AG20443 (cell line): ENCODE measurements around the gene MLC1.

Experiments used
- DNase-seq: peaks from one replicate; pipeline ENCODE4 v3.0.0; 2012; ENCODE audit warnings: low spot score, mixed read lengths

MLC1 gene

DNA sequence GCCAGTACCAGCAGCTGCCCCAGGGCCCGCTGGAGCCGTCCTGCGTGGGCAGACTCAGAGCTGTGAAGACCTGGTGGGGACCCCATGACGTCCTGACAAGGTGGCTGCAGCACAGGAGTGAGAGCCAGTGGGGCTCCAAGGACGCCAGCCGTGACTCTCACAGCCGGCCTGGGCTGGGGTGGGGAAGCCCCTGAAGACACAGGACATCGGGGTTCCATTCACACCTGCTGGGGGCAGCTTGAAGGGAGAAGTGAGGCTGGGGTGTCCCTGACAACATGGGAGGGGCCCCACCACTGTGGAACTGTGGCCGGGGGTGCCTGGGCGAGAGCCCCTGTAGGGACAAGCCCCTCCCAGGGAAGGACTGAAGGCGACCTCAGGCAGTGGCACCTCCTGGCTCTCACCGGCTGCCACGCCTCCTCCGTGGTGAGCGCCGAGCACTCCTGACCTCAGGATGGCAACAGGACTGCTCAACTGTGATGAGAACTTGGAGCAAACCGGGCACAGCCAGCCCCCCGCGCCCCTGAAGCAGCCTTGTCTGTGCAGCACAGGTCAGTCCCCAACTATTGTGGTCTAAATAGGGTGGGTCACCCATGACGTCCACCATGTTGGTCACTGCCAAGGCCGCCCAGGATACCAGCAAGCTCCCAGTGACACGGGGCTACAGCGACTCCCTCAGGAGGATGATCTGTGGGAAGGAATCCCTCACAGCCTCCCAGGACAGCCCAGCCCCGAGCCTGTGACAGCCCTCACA lies 49.9 kb downstream of the MLC1 start:
- no peak for DNase-seq

DNA sequence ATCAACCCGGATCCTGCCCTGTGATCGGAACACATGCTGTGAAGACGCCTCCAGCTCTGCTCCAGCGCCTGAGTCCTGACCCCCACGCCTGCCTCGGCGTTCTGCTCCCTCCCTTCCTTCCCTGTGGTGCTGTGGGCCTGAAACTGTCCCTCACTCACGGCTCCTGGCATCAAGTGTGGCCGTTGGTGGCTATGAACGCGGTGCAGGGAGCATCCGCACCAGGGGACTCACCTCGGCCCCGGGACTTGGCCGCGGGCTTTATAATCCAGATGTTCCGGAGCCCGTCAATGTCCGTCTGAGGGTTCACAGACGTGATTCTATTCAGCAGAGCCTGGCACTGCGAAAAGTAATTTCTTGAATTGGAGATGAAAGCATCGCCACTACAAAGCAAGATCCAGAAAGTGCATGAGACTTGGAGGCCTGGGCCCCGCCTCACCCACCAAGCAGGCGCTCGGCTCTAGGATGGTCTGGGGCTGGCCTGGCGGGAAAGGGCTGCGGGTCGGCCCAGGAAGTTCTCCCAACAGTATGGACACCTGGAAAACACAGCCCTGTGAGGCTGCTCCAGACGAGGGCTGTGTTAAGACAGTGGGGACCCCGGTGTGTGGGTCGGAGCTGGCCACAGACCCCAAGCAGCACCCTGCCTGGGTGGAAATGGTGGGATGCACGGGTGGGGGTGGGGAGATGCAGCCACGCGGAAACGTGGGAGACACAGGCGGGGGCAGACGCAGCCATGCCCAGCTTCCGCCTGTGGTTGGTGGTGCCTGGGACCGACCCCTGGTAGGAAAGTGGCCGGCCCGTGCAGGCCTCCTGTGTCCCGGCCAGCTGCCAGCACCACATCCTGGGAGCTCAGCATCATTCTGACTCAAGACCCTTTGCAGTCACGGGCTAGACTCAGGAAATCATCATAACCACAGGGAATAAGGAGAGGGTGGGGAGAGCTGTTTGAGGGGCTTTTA lies 50.8 kb downstream of the MLC1 start:
- no peak for DNase-seq

DNA sequence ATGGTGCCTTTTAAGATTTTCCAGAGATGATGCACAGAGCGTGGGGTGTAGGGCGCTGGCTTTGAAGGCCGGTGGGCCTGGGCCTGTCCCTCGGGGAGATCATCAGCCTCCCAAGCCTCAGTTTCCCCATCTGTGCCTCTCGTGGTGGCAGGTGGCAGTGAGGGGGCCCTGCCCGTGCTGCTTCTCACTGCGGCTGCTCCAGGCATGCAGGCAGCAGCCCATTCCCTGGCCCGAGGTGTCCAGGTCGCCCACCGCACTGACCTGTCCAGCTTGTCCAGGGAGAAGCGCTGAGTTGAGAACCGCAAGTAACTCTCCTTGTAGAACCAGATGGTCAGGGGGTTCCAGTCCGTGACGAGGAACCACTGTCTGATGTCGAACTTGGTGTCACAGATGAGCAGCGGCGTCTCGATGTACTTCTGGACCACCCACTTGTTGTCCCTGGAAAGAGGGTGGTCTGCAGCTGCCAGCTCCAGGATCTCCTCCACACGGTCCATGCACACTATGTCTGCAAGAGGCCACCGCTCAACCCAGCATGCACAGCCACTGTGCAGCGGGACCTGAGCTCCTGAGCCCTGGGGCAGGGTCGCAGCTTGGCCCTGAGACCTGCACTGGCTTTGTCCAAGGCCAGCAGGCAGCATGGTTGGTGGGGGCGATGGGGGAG lies 52.2 kb downstream of the MLC1 start:
- DNase-seq = no peak

DNA sequence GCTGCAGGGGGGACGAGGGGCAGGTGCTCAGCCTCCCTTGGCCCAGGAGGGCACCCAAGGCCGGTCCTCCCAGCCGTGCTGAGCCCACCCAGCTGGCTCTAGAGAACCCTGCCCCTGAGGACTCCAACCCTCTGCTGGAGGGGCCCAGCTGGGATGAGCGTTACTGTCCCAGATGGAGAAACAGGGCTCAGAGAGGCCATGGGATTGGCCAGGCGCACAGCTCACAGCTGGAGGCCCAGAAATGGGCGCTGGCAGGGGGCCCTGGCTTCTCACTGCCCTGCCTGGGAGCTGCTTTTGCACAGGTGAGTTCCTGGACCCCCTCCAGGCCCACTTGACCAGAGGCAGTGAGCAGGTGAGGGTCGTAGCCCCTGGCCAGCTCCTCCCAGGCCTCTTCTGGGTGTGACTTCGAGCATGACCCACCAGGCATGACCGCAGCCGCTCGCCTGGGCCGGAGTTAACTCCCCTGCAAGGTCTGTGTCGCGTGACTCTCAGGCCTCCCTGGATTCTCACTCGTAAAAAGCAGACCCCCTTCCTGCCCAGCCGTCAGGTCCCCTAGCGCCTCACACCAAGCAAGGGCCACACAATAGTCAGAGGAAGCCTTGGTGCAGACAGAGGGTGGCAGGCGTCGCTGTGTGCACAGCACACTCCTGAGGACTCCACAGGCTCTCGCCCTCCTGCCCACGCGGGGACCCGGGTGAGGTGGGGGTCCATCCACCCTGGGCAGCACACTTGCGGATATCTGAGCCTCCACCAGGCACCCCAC lies 52.9 kb downstream of the MLC1 start:
- no peak for DNase-seq

DNA sequence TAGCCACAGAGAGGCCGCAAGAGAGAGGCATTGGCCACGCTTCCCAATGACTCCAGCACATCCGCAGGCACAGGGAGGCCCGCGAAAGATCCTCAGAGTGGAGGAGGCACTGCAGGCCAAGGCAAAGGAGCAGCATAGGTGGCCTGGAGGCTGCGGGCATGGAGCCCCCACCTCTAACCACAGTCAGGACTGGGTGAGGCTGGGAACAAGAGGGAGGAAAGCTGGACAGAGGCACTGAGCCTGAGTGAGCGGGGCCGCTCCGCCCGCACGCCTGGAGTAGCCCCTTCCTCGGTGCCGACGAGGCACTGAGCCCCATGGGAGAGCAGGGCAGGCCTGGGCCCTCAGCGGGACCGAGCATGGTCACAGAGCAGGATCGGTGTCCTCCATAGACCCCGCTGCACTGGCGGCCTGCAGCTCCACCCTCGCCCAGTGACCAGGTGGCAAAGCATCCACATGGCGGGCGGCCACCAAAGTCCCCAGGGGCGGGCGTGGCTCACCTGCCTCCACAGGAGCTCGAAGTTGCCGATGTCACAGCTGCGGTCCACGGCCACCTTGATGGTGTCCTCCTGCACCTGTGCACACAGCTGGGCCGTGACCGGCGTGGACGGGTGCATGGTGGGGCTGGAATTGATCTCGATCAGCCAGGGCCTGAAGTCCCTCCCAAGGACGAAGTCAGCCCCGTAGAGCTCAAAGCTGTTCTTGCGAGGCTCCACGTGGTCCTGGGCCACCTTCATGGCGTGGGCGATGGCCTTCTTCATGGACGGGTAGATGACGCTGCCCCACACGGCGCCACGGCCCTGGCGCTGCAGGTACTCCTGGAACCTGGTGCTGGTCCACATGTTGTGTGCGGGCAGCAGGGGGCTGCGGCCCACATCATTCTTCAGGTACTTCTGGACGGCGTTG lies 53.8 kb downstream of the MLC1 start:
- DNase-seq = no peak

DNA sequence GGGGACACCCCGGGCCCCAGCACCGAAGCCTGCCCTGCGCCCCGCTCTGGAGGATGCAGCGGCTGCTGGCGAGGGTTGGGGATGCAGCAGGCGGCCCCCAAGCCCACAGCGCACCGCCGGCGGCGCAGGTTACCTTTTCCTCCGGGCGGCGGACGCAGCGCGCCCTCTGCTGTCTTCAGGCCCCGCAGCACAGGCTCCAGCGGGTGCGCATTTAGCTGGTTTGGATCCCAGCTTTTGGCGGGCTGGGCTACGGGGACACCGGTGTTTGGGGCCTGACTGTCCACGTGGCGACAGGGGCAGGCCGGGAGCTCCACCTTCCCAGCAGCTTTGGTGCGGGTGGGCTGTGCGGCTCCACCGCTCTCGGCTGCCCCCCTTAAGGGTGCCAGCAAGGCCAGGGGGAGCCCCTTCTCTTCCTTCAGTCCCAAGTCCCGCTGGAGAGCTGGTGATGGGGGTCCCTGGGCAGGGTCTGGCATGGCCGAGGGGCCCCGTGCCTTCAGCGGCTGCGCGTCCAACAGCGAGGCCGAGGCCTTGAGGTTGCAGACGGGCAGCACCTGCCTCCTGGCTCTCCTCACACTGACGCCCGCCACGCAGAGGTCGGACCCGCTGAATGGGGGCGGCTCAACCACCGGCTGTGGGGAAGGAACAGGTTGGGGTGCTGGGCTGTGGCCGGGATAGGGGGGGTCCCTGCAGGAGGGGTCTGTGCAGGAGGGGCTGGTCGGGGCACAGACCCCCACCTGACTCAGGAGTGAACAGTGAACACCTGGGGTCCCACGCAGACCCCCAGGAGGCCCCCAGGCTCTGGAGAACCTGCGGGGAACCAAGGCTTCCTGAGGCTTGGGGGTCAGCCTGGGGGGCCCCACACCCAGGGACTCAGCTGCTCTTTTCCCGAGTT lies 54.7 kb downstream of the MLC1 start:
- peak; percentile 94 for DNase-seq

DNA sequence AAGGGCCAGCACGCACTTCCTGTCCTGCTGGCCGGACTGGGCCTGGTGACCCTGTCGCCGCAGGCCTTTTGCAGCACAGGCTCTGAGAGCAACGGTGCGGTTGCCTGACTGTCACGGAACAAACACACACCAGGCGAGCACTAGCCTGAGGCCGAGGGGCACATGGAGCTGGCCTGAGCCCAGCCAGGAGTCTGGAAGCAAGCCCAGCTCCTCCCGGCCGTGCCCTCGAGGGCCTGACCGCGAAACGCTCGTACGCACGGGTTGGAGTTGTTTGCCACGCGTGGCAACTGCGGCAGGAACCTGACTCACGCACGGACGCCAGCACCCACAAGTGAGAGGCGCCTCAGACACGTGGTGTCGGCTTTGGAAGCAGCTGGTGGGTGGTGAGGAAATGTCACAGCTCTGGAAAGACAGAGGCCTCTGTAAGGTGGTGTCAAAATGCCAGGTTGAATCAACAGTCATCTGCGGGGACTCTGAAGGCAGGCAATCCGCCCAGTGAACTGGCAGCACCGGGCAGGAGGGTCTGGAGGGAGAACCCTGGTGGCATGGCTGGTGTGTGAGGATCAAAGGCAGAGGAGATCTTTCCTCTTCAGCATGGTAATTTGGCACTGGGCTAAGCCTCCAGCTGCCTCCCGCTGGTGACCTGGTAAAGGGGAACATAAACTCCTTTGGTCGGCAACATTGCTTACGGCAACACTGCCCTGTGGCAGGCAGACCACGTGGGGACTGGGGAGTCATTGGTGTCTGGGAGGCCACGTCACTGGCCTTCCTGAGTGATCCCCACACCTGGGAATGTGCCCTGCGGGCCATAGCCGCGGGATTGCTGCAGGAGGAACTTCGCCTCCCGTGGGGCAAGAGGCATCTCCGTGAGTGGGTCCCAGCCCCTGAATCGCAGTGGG lies 57.3 kb downstream of the MLC1 start:
- no peak for DNase-seq

DNA sequence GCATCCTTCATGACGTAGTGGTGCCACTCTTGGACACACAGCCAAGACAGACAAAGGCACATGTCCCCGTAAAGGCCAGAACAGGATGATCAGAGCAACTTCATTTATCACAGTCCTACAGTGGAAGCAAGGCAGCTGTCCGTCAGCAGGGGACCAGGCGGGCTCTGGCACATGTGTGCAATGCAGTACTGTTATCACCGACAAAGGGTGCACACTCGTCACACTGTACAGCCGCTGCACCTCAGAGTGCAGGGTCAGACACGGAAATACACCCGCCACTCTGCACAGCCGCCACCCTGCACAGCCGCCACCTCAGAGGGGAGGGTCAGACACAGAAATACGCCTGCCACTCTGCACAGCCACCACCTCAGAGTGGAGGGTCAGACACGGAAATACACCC lies 59.2 kb downstream of the MLC1 start:
- DNase-seq = no peak

DNA sequence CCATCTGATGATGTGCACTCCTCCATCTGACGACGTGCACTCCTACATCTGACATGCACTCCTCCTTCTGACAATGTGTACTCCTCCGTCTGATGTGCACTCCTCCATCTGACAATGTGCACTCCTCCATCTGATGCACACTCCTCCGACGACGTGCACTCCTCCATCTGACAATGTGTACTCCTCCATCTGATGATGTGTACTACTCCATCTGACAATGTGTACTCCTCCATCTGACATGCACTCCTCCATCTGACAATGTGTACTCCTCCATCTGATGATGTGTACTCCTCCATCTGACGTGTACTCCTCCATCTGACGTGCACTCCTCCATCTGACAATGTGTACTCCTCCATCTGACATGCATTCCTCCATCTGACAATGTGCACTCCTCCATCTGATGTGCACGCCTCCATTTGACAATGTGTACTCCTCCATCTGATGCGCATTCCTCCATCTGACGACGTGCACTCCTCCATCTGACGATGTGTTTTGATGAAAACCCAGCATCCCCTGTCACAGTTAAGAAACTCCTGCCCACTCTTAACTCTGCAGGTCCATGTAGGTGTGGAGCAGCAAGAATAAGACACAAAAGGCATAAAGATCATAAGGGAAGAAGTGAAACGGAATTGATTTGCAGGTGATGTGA lies 62.9 kb downstream of the MLC1 start:
- no peak for DNase-seq

DNA sequence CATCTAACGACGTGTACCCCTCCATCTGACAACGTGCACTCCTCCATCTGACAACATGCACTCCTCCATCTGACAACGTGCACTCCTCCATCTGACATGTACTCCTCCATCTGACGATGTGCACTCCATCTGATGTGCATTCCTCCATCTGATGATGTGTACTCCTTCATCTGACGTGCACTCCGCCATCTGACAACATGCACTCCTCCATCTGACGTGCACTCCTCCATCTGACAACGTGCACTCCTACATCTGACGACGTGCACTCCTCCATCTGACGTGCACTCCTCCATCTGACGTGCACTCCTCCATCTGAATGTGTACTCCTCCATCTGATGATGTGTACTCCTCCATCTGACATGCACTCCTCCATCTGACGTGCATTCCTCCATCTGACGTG lies 64.6 kb downstream of the MLC1 start:
- no peak for DNase-seq

DNA sequence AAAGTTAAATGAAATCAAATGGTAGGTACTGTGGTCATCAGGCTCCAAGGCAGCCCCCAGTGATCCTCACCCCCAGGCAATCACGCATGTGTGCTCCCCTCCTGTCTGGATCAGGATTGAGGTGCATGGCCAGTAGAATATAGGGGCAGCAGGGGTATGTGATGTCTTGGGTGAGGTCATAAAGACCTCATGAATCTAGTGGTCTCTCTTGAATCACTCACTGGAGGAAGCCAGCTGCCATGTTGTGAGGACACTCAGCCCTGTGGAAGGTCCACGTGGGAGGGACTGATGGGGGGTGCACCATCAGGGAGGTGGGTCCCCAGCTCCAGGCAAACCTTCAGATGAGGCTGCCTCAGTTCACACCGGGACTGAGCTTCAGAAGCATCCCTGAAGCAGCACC lies 65.9 kb downstream of the MLC1 start:
- DNase-seq = no peak

DNA sequence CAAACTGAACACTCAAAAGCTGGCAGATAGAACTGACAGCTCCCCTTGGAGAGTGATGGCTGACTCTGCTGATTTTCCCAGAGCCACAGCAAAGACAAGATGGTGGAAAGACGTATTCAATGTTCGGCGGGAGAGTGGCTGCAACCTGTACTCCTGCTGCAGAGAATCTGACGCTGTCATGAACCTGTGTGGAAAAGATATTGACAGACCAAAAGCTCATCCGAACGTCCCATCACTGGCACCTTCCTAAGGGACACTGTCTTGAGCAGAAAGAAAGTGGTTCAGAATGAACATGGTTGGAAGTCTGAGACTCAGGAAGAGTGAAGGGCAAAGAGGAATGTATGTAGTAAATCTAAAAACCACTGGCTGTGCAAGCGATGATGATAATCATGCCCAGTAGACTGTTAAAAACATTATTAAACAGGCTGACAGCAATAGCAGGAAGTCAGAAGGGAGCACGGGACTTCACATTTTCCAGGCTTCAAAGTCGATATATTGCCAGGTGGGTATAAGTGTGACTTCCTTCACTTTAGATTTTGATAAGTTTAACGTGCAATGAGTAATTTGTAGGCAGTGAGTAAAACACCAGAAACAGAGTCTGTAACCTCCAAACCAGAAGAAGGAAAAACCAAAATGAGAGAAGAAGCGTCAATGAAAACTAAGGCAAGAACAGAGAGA lies 66.5 kb downstream of the MLC1 start:
- DNase-seq = no peak

DNA sequence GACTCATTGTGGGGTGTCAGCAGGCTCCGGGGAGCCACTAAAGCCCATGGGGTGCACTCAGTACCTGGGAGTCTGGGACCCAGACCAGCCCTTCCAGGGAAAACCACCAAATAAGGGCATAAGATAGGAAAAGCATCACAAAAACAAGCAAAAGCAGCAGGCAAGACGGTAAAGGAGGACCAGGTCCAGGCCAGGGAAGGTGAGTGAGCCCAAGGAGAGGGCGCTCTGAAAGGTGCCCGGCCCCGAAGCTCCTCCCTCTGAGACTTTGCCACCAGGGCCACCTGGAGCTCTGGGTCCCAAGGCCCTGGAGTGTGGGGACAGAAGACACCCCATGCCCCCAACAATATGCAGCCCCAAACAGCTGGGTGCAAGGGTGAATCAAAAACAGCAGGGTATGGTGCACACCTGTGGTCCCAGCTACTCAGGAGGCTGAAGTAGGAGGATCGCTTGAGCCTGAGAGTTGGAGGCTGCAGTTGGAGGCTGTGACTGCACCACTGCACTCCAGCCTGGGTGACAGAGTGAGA lies 67.5 kb downstream of the MLC1 start:
- no peak for DNase-seq

DNA sequence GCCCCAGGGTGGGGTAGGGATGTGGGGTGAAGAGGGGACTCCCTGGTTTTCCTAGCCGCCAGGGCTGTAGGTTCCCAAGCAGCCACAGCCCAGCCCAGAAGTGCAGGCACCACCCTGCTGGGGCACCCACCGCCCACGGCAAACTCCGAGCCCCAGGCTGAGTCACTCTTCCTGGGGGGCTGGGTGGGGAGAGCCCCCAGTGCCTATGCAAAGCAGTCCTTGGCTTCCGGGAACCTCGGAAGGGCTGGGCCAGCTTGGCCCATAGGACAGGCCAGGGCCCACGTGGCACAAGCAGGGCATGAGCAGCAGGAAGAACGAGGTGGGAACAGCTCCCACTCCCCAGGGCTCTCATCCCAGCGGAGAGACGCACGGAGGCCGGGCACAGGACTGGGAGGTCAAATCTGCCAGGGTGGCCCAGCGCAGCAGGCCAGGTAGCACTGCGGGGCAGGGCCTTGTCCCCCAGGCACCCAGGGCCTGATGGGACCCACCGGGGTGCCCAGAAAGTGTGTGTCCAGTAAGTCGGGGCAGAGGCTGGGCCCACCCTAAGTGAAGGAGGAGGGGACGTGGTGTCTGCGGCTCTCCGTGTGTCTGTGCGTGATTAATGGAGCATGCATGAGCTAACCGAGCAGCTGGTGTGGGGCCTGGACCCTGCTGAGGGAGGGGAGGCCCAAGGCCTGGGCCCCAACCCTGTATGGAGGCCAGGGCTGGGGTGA lies 68.1 kb downstream of the MLC1 start:
- DNase-seq = no peak

DNA sequence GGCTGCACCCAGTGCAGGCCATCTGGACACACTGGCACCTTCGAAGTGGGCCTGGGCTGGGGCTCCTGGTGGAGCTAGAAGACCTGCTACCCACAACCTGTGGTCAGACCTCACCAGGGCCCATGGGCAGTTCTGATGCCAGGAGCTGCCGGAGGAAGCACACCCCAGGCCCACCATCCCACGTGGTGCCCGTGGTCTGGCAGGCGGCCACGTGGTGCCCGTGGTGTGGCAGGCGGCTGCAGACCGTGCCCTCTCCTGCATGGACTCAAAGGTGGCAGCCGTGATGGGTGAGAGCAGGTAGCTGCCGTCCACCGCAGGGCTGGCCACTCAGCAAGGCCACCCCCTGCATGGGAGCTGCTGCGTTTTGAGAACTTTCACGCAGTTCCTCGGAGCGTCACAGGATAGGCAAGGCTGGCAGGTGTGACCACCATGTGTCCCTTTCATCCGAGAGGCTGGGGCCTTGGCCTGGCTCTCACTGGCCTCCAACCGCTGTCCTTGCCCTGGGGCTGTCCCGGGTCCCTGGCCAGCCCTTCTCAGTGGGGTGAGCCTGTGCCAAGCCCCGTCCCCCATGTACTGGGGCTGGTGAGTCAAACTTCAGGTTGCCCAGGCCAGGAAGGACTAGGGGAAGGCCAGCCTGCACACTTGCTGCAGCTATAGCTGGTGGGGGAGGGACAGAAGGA lies 68.8 kb downstream of the MLC1 start:
- no peak for DNase-seq
